ENCODE data around the gene BICD1.
A peak's percentile ranks its signal among the peaks of the same experiment; 100 is the strongest.
"Not testable (repeated sequence)": the region's sequence is repeated elsewhere in the genome, so short reads cannot be mapped to it uniquely, and the experiment has no call there.

BICD1 gene

DNA sequence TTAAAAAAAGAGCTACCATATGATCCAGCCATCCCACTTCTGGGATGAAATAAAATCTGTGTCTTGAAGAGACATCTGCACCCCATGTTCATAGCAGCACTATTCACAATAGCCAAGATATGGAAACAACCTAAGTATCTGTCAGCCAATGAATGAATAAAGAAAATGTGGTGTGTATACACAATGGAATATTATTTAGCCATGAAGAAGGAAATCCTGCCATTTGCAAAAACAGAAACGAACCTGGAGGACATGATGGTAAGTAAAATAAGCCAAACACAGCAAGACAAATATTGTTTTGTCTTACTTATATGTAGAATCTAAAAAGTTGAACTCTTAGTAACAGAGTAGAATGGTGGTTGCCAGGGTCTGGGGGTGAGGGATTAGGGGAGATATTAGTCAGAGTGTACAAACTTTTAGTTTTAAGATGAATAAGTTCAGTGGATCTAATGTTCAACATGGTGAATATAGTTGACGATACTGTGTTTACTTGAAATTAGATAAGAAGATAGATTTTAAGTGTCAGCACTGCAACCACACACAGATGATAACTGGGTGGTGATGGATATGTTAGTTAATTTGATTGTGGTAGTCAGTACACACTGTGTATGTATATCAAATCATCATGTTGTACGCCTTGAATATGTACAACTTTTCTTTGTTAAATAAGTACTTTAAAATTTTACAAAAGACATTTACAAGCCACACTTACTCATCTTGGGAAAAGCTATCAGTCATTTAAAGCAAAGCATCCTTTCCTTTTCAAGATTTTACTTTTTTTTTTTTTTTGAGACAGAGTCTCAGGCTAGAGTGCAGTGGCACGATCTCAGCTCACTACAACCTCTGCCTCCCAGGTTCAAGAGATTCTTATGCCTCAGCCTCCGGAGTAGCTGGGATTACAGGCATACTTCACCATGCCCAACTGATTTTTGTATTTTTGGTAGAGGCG is 89.9 kb downstream of the BICD1 start:
- no peak for DNase-seq (ENCODE audit: low spot score)

DNA sequence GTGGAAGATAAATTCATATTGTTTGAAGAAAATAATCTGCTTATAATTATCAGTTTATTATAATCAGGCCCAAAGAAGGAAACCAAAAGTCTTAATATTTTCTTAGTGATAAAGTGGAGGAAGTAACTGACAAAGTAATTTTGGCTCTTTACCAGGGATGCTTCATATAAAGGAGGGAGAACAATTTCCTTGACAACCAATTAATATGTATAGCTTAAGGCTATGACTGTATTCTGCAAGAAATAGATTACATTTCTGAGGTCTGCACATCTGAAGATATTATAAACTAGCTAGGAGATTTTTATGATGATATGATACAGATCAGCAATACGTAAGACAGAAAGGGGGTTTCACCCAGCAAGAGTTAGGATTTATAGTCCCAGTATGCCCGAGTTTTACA is 90.8 kb downstream of the BICD1 start:
- DNase-seq (ENCODE audit: low spot score): no peak

DNA sequence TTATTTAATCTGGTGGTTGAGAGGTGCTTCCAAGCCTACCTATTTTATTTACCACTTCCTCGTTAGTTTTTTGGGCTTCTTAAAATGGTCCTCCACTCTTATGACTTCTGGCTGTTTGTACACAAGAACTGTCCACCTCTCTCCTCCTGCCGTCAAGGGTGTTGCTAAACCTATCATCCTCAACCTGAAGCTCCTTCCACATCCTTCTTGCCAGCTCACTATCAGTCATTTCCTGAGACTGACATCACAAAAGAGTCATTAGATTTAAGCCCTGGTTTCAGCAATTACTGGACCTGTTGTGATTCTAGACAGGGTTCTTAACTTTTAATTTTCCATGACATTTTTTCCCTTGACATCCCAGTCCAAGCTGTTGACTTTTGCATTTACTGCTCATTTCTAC is 91.9 kb downstream of the BICD1 start:
- no peak for DNase-seq (ENCODE audit: low spot score)

DNA sequence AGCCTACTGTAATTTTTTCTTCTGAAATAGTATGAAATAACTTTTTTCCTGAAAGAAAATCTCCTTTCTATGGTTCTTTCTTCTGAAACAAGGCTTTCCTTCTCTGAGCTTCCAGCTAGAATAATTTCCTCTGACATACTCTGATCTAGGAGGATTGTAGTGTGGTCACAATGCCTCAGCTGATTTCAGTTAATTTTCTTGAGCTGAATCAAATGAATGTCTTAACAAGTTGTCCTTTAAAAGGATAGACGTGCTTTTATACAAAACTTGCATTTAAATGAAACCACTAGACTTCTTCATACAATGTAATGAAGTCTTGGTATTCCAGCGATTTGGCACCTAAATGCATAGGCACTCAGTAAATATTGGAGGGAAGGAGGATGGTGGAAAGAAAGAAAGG is 94.4 kb downstream of the BICD1 start:
- no peak for DNase-seq (ENCODE audit: low spot score)

DNA sequence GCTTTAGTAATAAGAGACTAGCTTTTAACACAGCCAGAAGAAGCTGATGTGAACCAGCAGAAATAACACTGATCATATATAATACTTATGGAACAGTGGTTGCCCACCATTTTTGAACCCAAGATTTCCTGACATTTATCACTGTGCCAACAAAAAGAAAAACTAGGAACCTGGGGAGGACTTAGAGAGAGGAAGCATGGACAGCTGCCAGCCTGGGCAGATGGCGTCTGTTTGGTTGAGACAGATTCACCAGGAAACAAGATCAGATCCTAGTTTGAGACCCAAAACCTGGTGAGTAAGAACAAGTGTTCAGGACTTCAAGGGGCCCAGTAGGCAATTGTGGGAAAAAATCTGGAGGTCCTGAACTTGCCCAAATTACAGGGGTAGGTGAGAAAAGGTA is 95.3 kb downstream of the BICD1 start:
- DNase-seq (ENCODE audit: low spot score): no peak

DNA sequence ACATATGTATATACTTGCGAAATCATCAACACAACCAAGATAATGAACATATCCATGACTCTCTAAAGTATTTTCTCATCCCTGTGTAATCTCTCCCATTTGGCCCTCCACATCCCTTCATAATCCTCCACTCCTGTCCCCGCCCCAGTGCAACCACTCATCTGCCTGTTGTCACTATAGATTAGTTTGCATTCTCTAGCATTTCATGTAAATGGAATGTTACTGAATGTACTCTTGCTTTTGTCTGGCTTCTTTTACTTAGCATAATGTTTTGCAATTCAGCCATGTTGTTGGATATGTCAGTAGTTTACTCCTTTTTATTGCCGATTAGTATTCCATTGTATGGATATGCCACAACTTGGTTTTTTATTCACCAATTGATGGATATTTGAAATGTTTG is 99.1 kb downstream of the BICD1 start:
- DNase-seq (ENCODE audit: low spot score): no peak

DNA sequence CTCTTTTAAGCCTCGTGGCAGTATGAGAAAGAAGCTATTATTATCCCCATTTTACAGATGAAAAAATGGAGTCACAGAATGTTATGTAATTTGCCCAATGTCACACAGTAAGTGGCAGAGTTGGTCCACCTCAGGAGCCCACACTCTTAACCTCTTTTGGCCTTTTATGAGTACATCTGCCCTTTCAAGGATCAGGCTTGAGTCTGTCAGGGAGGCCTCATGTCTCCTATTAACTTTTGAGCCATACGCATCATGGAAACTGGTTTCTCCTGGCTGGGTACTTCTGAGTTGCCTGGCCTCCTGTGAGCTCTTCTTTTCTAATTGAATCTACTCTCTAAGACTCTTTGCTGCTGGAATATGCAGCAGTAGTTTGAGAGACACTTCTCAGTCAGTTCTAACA is 101.7 kb downstream of the BICD1 start:
- DNase-seq (ENCODE audit: low spot score): no peak

DNA sequence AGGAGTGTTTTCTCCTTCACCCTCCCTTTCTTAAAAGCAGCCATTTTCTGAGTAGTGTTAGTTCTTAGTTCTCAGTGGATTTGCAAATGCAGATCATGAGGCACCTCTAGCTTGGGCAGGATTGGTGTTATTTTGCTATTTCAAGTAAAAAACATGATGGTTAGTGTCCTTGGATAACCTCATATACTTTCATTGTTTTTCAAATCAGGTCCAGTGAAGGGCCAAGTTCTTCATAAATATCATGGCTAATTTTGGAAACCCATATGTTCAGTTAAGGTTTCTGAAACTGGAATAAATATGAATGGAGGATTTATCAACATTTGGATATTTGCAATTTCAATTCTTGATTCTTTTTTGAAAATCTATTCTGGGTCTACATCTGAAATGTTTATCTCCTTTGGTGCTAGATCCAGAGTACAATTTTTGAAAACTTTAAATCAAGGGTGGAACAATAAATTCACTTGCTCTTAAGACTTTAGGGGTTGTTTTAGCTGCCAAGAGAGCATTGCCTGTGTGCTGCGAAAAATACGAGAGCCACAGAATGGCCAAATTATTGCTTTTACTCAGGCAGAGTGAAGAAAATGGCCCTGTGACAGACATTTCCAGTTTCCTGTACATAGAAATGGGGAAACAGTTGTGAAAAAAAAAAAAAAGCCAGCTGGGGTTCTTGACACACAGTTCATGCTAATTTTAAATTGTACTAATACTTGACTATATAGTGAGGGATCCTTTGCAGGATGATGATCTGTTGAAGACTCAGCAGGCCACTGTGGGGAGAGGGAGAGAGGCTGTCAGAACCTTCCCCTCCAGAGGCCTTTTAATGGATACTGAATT is 104.6 kb downstream of the BICD1 start:
- no peak for DNase-seq (ENCODE audit: low spot score)

DNA sequence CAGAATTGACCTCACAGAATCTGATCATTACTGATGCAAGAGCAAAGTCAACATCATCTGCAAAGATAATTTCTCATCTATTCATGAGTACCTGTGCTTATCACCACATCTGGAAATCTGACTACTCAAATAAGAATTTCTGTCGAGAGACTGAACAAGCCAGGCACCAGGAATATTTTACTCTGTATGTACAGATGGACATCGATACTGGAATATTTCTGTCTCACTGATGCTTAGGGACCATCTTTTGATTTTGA is 105.2 kb downstream of the BICD1 start:
- DNase-seq (ENCODE audit: low spot score): no peak

DNA sequence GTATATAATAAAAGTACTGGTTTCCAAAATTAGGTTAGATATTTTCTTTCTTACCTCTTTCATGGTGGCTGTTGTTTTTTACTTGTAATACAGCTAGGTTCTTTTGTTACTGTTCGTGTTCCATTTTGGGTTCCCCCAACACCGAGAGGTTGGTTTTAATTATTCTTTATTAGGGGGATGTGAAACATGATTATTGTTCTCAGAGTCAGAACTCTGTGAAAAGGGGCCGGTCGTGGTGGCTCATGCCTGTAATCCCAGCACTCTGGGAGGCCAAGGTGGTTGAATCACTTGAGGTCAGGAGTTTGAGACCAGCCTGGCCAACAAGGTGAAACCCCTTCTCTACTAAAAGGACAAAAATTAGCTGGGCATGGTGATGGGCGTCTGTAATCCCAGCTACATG is 108.1 kb downstream of the BICD1 start:
- no peak for DNase-seq (ENCODE audit: low spot score)

DNA sequence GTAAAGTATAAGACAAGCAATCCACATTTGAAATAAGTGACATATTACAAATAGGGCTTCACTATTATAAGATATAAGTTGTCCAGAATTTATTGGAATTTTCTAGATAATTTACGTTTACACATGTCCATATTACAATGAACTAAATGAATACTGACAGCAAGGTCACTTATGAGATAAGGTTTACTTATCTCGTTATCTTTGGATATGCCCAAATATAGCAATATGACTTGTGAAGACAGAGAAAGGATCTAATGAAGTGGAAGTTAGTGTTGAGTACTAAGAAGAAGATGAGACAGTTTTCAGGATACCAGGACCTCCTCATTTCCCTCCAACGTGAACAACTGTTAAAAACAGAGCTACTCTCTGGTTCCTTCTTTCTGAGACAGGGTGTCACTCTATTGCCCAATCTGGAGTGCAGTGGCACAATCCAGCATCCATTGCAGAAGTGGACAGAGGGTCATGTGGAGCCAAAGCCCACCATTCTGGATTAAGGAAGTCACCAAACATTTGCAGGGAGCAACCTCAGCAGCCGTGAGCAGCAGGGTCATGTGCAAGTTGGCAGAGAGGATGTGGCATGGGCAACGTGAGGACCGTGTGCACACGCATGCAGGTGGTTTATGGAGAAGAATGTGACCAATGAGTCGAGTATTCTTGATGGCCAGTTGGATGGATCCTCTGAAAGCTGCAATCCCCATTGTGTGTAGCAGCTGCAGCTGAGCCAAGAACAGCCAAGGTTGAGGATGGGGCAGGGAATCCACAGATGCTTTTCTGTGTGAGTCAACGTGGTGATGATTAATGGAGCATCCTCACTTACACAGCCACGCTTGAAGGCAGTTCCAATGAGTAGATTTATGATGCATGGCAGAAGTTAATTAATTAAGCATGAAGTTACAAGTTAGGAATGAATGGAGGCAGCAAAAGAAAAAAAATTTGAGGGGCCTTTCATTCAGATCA is 111.0 kb downstream of the BICD1 start:
- peak; percentile 38 for DNase-seq (ENCODE audit: low spot score)

DNA sequence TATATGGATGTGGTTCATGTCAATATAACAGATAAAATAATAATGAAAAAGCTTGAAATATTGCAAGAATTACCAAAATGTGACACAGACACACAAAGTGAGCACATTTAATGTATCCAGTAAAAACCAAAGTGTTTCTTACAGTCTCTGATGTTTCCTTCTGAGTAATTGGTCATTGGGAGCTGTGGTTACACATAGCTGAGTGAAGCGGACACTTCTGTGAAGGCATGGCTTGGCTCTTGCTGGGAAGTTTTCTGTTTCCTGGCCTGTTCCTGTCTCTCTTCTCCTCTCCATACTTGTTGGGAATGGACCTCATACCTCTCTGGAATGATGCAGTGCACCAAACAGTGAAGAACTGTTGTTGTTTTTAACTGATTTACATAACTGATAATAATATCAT is 117.3 kb downstream of the BICD1 start:
- DNase-seq (ENCODE audit: low spot score): no peak

DNA sequence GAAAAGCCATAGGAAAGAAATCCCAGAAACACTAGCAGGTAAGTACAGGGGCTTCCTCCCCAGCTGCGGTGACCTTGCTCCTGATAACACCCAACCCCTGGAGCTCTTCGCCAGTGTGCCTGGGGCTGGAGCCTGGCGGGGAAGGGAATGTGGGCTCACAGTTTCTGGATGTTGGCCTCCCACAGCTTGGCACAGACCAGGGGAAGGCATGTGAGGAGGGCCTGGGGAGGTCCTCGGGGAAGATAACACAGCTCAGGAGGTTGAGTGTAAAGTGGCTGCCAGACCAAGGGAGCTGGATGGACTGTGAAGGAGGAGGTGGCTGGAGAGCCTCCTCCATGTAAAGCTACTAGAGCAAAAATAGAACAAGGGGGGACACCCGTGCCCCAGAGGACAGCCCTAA is 120.1 kb downstream of the BICD1 start:
- no peak for DNase-seq (ENCODE audit: low spot score)

DNA sequence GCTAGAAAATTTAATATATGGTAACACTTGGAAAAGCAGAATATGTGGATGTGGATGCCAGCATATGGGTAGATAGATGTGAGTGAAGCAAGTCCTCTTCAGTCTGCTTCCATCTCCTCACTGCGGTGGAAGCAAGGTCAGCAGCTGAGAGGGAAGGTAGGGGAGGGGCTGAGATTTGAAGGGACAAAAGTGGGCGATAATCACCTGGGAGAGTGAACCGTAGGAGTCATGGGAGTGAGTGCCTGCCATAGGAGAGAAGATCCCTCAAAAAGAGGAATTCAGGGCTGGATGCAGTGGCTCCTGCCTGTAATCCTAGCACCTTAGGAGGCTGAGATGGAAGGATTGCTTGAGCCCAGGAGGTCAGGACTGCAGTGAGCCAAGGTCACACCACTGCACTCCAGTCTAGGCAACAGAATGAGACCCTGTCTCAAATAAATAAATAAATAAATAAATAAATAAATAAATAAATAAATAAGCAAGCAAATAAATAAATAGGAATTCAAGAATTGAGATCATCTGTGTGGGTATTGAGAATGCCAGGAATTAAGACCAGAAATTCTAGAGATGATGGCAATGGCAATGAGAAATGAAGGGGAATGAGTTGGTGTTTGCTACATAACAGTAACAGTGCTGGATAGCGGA is 123.4 kb downstream of the BICD1 start:
- no peak for DNase-seq (ENCODE audit: low spot score)

DNA sequence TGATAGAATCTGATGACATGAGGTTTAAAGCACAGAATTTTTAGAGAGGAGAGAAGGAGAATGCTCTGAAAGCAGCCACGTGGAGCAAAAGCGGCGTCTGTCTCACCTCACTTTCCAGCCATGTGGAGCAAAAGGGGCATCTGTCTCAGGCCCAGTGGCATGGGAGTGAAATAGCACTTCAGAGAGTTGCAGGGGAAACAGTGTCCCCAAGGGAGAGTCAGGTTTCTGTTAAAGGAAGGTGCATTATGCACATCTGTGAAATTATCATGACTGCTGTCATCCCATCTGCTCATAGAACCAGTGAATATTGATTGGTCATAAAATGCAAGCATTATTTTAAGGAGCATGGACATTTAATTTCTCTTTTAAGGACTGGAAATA is 124.0 kb downstream of the BICD1 start:
- DNase-seq (ENCODE audit: low spot score): no peak

DNA sequence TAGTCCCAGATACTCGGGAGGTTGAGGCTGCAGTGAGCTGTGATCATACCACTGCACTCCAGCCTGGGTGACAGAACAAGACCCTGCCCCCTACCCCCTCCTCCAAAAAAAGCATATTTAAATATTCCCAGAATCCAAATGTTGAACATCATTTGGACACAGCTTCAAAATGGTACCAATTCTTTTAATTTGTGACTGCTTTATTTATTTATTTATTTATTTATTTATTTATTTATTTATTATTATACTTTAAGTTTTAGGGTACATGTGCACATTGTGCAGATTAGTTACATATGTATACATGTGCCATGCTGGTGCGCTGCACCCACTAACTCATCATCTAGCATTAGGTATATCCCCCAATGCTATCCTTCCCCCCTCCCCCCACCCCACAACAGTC is 124.7 kb downstream of the BICD1 start:
- DNase-seq (ENCODE audit: low spot score): not testable (repeated sequence)

DNA sequence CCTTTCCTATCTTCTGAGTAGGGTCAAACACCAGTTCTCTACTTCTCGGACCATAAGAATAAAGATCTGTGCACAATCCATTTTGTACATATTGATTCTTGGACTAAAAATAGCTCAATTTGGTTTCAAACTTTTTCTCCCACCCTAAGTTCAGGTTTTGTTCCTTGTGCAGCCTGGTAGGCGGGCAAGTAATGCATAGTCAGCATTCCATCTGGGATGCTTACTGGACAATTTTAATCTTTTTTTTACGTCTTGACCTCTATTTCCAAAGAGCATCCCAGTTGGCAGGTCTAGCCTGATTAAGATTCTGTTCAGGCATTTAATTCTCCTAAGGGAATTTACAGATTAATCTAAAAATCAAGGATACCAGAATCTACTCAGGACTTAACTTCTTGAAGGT is 126.9 kb downstream of the BICD1 start:
- DNase-seq (ENCODE audit: low spot score): no peak

DNA sequence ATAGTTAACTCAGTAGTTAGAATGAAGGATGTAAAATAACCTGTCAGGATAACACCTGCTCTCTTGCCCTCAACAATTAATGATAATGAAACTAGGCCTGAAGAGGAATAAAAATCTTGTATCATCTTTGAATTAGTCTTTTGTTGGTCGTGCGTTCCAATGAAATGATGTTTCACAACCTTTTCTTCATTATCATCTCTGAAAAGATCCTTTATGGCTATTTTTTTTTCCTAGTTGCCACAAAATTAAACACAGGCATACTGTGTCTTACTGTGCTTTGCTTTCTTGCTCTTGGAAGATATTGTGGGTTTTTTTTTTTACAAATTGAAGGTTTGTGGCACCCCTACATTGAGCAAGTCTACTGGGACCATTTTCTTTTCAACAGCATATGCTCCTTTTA is 128.6 kb downstream of the BICD1 start:
- DNase-seq (ENCODE audit: low spot score): no peak

DNA sequence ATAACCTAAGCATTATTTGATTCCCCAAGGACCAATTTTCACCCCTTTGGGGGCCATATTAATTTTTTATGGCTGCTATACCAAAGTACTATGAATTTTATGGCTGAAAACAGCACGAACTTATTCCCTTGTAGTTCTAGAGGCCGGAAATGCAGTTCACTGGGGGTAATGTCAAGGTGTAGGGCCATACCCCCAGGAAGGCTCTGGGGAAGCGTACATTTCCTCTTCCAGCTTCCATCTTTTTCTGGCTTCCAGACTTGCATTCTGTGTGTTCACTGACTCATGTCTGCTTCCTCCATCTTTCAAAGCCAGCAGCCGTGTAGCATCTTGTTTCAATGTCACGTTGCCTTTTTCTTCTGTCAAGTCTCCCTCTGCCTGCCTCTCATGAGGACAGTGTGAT is 133.5 kb downstream of the BICD1 start:
- no peak for DNase-seq (ENCODE audit: low spot score)

DNA sequence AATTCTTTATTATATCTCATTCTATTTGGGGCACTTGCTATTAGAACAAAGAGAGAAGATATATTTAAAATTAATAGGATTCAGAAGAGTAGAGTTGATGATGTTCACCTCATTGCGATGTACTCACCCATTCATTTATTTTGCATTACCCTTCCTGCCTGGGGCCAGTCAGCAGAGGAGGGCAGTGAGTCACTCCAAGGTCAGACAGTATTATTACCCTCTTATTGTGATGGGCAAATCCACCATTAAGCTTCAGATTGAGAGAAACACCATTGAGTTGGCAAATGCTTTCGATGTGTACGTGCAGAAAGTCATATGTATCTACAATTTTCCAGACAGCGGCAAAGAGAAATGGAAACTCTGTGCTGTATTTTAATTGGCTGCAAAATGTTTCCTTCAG is 134.2 kb downstream of the BICD1 start:
- no peak for DNase-seq (ENCODE audit: low spot score)

DNA sequence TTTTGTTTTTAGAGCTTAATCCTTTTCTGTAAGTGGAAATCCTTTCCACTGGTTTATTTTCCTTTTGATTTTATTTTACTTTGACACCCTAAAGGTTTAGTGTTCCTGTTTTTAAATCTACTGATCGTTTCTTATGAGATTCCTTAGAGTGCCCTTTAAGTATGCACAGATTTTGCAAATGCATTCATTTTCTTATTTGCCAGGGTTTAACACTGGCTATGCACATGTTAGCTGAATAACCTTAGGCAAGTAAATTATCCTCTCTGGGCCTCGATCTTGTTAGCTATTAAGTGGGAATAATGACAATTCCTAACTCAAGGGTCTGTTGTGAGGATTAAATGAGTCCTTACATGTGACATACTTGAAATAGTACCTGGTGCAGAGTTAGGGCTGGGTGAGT is 136.0 kb downstream of the BICD1 start:
- no peak for DNase-seq (ENCODE audit: low spot score)

Measured in hepatic stellate cell (primary cell).